GM12891 (cell line): ENCODE data around the gene CD22.
"Not testable (repeated sequence)": the region's sequence is repeated elsewhere in the genome, so short reads cannot be mapped to it uniquely, and the experiment has no call there.

Experiments used
- DNase-seq: peaks from one replicate; pipeline ENCODE4 v3.0.0; 2011; ENCODE audit warnings: low spot score; ENCODE audit not compliant: insufficient read length
- FAIRE-seq: peaks from 2 replicates; lab custom pipeline; 2011; peaks lifted over from hg19 to GRCh38; lab: Jason Lieb, UNC
- PAX5 ChIP-seq: IDR thresholded peaks from 2 replicates; pipeline ENCODE4 v1.6.1; 2011; ENCODE audit warnings: low read length, moderate library complexity, mild to moderate bottlenecking; ENCODE audit not compliant: insufficient read depth, severe bottlenecking
- POLR2A ChIP-seq: IDR thresholded peaks from 2 replicates; pipeline ENCODE4 v1.6.1; 2011; ENCODE audit warnings: low read depth, low read length, control low read depth
- POLR2AphosphoS5 ChIP-seq: IDR thresholded peaks from 2 replicates; pipeline ENCODE4 v1.6.1; 2011; ENCODE audit warnings: low read depth, low read length, control low read depth
- POU2F2 ChIP-seq: IDR thresholded peaks from 2 replicates; pipeline ENCODE4 v1.6.1; 2011; ENCODE audit warnings: low read depth, mild to moderate bottlenecking, control low read depth, low read length, moderate library complexity
- SPI1 ChIP-seq: IDR thresholded peaks from 2 replicates; pipeline ENCODE4 v1.6.1; 2011; ENCODE audit warnings: low read depth, low read length, control low read depth
- TAF1 ChIP-seq: IDR thresholded peaks from 2 replicates; pipeline ENCODE4 v1.6.1; 2011; ENCODE audit warnings: low read depth, low read length, control low read depth

The CD22 gene

GRCh38 chr19:35355791-35356460, 26.9 kb downstream of the CD22 start:
- no peak for TF ChIP-seq POU2F2
- no peak for TF ChIP-seq TAF1
- no peak for TF ChIP-seq POLR2A
- no peak for TF ChIP-seq PAX5
- TF ChIP-seq SPI1, result no peak
- TF ChIP-seq POLR2AphosphoS5, result no peak
- DNase-seq, result no peak
- no peak for FAIRE-seq

GRCh38 chr19:35357867-35358573, 29.0 kb downstream of the CD22 start, which contains the start of gene FFAR3:
FFAR3 (plus strand) TSS chr19:35358460; CDS start chr19:35358891, 431 bp downstream.
- FAIRE-seq (peak; percentile 54), DNase-seq (no peak)
- TF ChIP-seq TAF1 (no peak), POLR2A (no peak), POU2F2 (no peak), SPI1 (no peak), POLR2AphosphoS5 (no peak), PAX5 (no peak)

DNA sequence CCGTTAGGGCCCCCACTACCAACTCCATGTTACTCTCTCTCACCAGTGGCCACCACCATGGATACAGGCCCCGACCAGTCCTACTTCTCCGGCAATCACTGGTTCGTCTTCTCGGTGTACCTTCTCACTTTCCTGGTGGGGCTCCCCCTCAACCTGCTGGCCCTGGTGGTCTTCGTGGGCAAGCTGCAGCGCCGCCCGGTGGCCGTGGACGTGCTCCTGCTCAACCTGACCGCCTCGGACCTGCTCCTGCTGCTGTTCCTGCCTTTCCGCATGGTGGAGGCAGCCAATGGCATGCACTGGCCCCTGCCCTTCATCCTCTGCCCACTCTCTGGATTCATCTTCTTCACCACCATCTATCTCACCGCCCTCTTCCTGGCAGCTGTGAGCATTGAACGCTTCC, 29.8 kb downstream of the CD22 start:
- FAIRE-seq, DNase-seq: not testable (repeated sequence)

GRCh38 chr19:35359395-35359794, 30.4 kb downstream of the CD22 start:
- not testable (repeated sequence) for DNase-seq, FAIRE-seq

DNA sequence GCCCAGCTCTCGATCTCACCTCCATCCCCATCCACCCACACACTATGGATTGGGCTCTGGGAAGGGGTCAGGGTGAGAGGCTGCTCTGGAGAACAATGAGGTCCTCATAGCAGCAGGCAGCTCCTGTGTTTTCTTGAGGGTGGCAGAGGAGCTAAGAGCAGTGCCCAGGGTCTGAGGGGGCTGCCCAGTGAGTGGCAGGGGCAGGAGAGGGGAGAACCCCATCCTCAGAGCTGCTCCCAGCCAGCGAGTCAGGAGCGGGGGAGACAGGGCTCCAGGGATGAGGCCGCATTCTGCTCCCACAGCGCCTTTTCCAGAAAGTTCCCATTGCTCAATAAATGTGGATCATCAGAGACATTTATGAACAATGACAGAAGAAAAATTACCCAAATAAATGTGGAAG, 31.1 kb downstream of the CD22 start:
- not testable (repeated sequence) for DNase-seq
- FAIRE-seq, result peak; percentile 33

DNA sequence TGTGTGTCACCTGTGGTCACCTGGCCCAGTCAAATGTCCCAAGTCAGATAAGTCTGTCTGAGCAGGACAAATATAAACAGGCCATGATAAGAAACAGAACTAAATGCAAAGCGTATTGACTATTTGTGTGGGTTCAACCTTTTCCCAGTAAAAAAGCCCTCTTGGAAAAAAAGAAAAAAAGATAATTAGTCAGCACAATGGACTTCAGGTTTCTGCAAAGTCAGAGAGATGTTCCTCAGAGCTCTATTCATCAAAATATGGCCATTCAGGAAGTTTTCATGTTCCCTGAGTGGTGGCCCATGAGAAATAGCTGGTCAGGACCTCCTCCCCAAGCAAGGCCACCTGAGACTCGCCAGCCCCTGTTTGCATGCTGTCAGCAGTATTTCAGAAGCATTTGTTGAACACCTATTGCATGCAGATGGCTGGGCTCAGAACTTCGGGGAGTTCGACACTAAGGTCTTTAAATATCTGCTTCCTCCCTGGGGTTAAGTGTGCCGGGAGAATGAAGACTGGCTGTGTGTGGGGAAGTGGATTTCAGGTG, 32.0 kb downstream of the CD22 start:
- no peak for DNase-seq
- TF ChIP-seq POU2F2 (no peak), SPI1 (no peak), TAF1 (no peak), POLR2A (no peak), PAX5 (no peak), POLR2AphosphoS5 (no peak)
- FAIRE-seq, result no peak

GRCh38 chr19:35362261-35363000, 33.4 kb downstream of the CD22 start:
- no peak for TF ChIP-seq POLR2A
- TF ChIP-seq SPI1, result no peak
- no peak for TF ChIP-seq POU2F2
- TF ChIP-seq POLR2AphosphoS5, result no peak
- no peak for TF ChIP-seq TAF1
- no peak for TF ChIP-seq PAX5
- DNase-seq (no peak), FAIRE-seq (peak; percentile 26)

GRCh38 chr19:35363001-35363590, 34.1 kb downstream of the CD22 start:
- DNase-seq, result no peak
- TF ChIP-seq POU2F2, result no peak
- TF ChIP-seq PAX5, result no peak
- no peak for TF ChIP-seq SPI1
- no peak for TF ChIP-seq POLR2A
- no peak for TF ChIP-seq POLR2AphosphoS5
- no peak for TF ChIP-seq TAF1
- FAIRE-seq, result no peak

DNA sequence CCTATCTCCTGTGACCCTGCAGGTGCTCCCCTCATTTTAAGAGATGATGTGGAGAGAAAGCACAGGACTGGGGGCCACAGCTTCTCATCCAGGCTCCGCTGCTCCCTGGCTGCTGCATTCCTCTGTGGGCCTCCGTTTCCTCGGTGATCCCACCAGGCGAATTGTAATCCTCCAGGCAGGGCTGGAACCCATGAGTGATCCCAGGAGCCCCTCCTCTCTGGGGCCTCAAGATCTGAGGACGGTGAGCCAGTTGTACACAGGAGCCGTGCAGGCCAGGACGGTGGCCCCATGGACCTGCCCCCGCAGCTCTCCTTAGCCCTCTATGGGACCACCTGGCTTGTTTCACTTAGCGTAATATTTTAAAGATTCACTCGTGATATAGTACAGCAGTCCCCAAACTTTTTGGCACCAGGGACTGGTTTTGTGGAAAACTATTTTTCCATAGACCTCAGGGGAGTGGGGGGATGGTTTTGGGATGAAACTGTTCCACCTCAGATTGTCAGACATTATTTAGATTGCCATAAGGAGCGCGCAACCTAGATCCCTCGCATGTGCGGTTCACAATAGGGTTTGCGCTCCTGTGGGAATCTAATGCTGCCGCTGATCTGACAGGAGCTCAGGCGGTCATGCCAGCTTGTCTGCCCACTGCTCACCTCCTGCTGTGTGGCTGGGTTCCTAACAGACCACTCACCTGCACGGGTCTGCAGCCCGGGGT, 34.9 kb downstream of the CD22 start:
- DNase-seq (no peak), FAIRE-seq (no peak)
- TF ChIP-seq POU2F2 (no peak), POLR2AphosphoS5 (no peak), TAF1 (no peak), POLR2A (no peak), PAX5 (no peak), SPI1 (no peak)
